ENCODE data around the gene LGR6. TPM values are rescaled to one million over a fixed set of nuclear protein-coding genes. Genes with fewer than 3 reads are reported as not detected.

LGR6 gene
- total and polyA plus RNA-seq, 2 experiments from 2014 or later: 0.66 to 0.89 TPM

DNA sequence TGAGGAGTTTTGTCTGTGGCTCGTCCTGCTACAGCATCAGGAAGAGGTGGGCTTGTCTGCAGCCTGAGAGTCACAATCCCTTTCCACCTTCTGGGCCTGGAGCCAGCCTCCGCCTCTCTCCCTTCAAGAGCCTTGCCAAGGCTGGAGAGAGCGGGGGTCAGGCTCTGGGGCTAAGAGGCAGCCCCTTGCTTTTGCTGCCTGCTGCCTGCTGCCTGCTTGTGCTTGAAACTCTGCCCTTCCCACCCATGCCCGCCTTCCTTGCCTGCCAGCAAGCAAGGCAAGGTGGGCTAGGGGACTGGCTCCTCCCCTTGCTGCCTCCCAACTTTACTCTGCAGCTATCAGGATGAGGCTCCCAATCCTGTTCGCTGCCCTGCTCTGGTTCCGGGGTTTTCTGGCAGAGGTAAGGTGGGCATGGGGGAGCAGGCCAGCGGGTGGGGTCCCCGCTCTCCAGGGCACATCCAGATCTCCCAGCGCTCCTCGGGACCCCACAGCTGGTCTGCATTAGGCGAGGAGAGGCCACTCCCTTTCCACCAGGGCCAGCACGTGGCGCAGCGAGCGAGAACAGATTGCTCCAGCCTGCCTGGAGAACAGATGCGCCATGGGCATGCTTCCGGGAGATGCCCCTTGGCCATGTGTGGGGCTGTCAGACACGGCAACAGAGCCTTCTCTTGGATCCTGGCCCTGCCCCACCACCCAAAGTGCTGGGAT, 25.7 kb upstream of the LGR6 start:
- H3K9me3 Mint-ChIP-seq: no peaks in the 10 kb centered on the region
- Histone ChIP-seq H3K4me3 (no peak overlapping the region), H3K27ac (ENCODE audit: low read depth) (no peak overlapping the region), H3K27me3 (ENCODE audit: insufficient read depth) (no peaks in the 10 kb centered on the region), H3K4me2 (no peak overlapping the region), H2AFZ (0 out of 2 replicates have a peak overlapping the region, but pooled peaks have one; percentile 43), H3F3A (replicated peaks; ENCODE audit: low read depth) (no peaks in the 10 kb centered on the region), H3K9me2 (ENCODE audit: insufficient read depth) (no peaks in the 10 kb centered on the region), H4K20me1 (replicated peaks; ENCODE audit: insufficient read depth) (no peaks in the 10 kb centered on the region), H3K4me1 (ENCODE audit: insufficient read depth) (peaks cover 11% of the 10 kb centered on the region), H3K79me2 (replicated peaks; ENCODE audit: insufficient read depth) (no peaks in the 10 kb centered on the region), H3K36me3 (ENCODE audit: insufficient read depth) (no peaks in the 10 kb centered on the region)
- peaks cover 13% of the 10 kb centered on the region for H3K27me3 Mint-ChIP-seq (ENCODE audit: insufficient read depth, low read depth, poor library complexity)
- H3K27ac Mint-ChIP-seq: no peak overlapping the region
- no peak for TF ChIP-seq ZNF331 (CRISPR knock-in tag; IDR thresholded peaks at IDR 0.05; ENCODE audit: low read depth)
- TF ChIP-seq EZH2 (IDR thresholded peaks at IDR 0.05; ENCODE audit: low read depth, unreplicated experiment): no peak
- TF ChIP-seq ZNF462 (CRISPR knock-in tag; IDR thresholded peaks at IDR 0.05): no peak
- TF ChIP-seq ETS1 (IDR thresholded peaks at IDR 0.05): no peak
- TF ChIP-seq CREB1 (CRISPR knock-in tag; IDR thresholded peaks at IDR 0.05; ENCODE audit: low read depth): no peak
- TF ChIP-seq ZNF114 (CRISPR knock-in tag; IDR thresholded peaks at IDR 0.05): no peak
- TF ChIP-seq JUNB (IDR thresholded peaks at IDR 0.05; ENCODE audit: unreplicated experiment): no peak
- TF ChIP-seq, protein P1, sequence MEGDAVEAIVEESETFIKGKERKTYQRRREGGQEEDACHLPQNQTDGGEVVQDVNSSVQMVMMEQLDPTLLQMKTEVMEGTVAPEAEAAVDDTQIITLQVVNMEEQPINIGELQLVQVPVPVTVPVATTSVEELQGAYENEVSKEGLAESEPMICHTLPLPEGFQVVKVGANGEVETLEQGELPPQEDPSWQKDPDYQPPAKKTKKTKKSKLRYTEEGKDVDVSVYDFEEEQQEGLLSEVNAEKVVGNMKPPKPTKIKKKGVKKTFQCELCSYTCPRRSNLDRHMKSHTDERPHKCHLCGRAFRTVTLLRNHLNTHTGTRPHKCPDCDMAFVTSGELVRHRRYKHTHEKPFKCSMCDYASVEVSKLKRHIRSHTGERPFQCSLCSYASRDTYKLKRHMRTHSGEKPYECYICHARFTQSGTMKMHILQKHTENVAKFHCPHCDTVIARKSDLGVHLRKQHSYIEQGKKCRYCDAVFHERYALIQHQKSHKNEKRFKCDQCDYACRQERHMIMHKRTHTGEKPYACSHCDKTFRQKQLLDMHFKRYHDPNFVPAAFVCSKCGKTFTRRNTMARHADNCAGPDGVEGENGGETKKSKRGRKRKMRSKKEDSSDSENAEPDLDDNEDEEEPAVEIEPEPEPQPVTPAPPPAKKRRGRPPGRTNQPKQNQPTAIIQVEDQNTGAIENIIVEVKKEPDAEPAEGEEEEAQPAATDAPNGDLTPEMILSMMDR (conservative IDR thresholded peaks at IDR 0.05; ENCODE audit: low read depth in 2 of 2): no peak
- no peak for TF ChIP-seq NANOG (IDR thresholded peaks at IDR 0.05; ENCODE audit: borderline replicate concordance)
- no peak for TF ChIP-seq EZH2phosphoT487 (IDR thresholded peaks at IDR 0.05; ENCODE audit: unreplicated experiment)
- TF ChIP-seq STAT1 (IDR thresholded peaks at IDR 0.05; ENCODE audit: unreplicated experiment): no peak
- TF ChIP-seq, protein P2, sequence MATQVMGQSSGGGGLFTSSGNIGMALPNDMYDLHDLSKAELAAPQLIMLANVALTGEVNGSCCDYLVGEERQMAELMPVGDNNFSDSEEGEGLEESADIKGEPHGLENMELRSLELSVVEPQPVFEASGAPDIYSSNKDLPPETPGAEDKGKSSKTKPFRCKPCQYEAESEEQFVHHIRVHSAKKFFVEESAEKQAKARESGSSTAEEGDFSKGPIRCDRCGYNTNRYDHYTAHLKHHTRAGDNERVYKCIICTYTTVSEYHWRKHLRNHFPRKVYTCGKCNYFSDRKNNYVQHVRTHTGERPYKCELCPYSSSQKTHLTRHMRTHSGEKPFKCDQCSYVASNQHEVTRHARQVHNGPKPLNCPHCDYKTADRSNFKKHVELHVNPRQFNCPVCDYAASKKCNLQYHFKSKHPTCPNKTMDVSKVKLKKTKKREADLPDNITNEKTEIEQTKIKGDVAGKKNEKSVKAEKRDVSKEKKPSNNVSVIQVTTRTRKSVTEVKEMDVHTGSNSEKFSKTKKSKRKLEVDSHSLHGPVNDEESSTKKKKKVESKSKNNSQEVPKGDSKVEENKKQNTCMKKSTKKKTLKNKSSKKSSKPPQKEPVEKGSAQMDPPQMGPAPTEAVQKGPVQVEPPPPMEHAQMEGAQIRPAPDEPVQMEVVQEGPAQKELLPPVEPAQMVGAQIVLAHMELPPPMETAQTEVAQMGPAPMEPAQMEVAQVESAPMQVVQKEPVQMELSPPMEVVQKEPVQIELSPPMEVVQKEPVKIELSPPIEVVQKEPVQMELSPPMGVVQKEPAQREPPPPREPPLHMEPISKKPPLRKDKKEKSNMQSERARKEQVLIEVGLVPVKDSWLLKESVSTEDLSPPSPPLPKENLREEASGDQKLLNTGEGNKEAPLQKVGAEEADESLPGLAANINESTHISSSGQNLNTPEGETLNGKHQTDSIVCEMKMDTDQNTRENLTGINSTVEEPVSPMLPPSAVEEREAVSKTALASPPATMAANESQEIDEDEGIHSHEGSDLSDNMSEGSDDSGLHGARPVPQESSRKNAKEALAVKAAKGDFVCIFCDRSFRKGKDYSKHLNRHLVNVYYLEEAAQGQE (IDR thresholded peaks at IDR 0.05; ENCODE audit: unreplicated experiment): no peak
- no peak for TF ChIP-seq POLR2AphosphoS5 (IDR thresholded peaks at IDR 0.05; ENCODE audit: low read depth)
- H3K36me3 Mint-ChIP-seq (ENCODE audit: low read depth): no peaks in the 10 kb centered on the region
- DNase-seq (ENCODE audit: low spot score) (no peak), ATAC-seq (peak; percentile 7; the same call in 1 of the 3 replicates)
- peaks cover 33% of the 10 kb centered on the region for H3K4me1 Mint-ChIP-seq
- H3K4me3 Mint-ChIP-seq: no peak overlapping the region

All from GM23338 (cell line).